HepG2 (cell line): ENCODE results near the gene NOP14. TPM values are rescaled to one million over a fixed set of nuclear protein-coding genes. Genes with fewer than 3 reads are reported as not detected.

ENCODE experiments used
- ARNT2 ChIP-seq: sonication (generic); formaldehyde crosslinking; IDR thresholded peaks from 2 replicates; pipeline ENCODE4 v1.8.0; 2022; ENCODE audit warnings: mild to moderate bottlenecking, low read depth, missing genetic modification reagents, moderate library complexity
- BHLHE40 ChIP-seq: IDR thresholded peaks from 2 replicates; pipeline ENCODE4 v1.6.1; 2011; ENCODE audit warnings: low read length, improper control_type of control experiment
- JUN ChIP-seq: sonication (generic); formaldehyde crosslinking; IDR thresholded peaks from 2 replicates; pipeline ENCODE4 v1.4.0; 2020; ENCODE audit warnings: mild to moderate bottlenecking, missing genetic modification reagents
- KMT2B ChIP-seq: IDR thresholded peaks from 2 replicates; pipeline ENCODE4 v1.6.1; 2016; ENCODE audit warnings: missing genetic modification reagents, missing compliant biosample characterization
- ZBTB7A ChIP-seq: sonication (generic); formaldehyde crosslinking; IDR thresholded peaks from 2 replicates; pipeline ENCODE4 v1.8.0; 2022; ENCODE audit warnings: mild to moderate bottlenecking, missing genetic modification reagents
- ZFX ChIP-seq: sonication (generic); formaldehyde crosslinking; IDR thresholded peaks from 2 replicates; pipeline ENCODE4 v1.4.0; 2020; ENCODE audit warnings: mild to moderate bottlenecking, low read depth, missing genetic modification reagents, moderate library complexity
- ZFYVE20 ChIP-seq: sonication (generic); formaldehyde crosslinking; IDR thresholded peaks from 2 replicates; pipeline ENCODE4 v1.8.0; 2023; ENCODE audit warnings: low read depth, mild to moderate bottlenecking, moderate library complexity, missing genetic modification reagents, borderline replicate concordance
- ZNF563 ChIP-seq: sonication (generic); formaldehyde crosslinking; IDR thresholded peaks from 2 replicates; pipeline ENCODE4 v1.8.0; 2022; ENCODE audit warnings: mild to moderate bottlenecking, moderate library complexity, missing genetic modification reagents
- ZNF615 ChIP-seq: sonication (generic); formaldehyde crosslinking; IDR thresholded peaks from 2 replicates; pipeline ENCODE4 v1.5.0; 2020; ENCODE audit warnings: mild to moderate bottlenecking, missing genetic modification reagents, borderline replicate concordance
- ZNF841 ChIP-seq: sonication (generic); formaldehyde crosslinking; IDR thresholded peaks from 2 replicates; pipeline ENCODE4 v1.8.1; 2023; ENCODE audit warnings: missing genetic modification reagents, borderline replicate concordance
- polyA plus RNA-seq, 8 experiments: library from polyadenylated mRNA; depleted of rRNA in 3 of 8; stranded (reverse) in 7 of 8; unstranded in 1 of 8; fragments of >200 nt; fragmentation: Illumina TruSeq in 4 of 8; extraction: Trizol in 4 of 8; gene quantifications; 2 replicates each; pipeline versions ENCODE4 v1.2.1 to v1.2.3, GENCODE V29; 2011 to 2016; ENCODE audit warnings: low read depth in 4 of 8, missing spikeins in 1 of 8, mixed read lengths in 1 of 8; ENCODE audit not compliant: insufficient read depth in 1 of 8
- total RNA-seq, 5 experiments: library from RNA; depleted of rRNA; stranded (reverse); fragments of >200 nt; fragmentation: Illumina TruSeq; extraction: Trizol; gene quantifications; 2 replicates each; pipeline ENCODE4 v1.2.3, GENCODE V29; 2016; ENCODE audit warnings: low read depth in 1 of 5
- TF ChIP-seq, protein P1 (sequence below), 2 experiments: sonication (generic) in 1 of 2; formaldehyde crosslinking in 1 of 2; IDR thresholded peaks; 2 replicates each; pipeline versions ENCODE4 v1.6.1 to v1.9.0; 2014 to 2022; ENCODE audit warnings: antibody characterized with exemption in 1 of 2, borderline replicate concordance in 1 of 2, inconsistent platforms in 1 of 2, low read depth in 1 of 2, missing genetic modification reagents in 1 of 2
- TF ChIP-seq, protein P2 (sequence below): sonication (generic); formaldehyde crosslinking; IDR thresholded peaks from 2 replicates; pipeline ENCODE4 v1.9.0; 2021; ENCODE audit warnings: missing genetic modification reagents, borderline replicate concordance
- TF ChIP-seq, protein P3 (sequence below): sonication (generic); formaldehyde crosslinking; IDR thresholded peaks from 2 replicates; pipeline ENCODE4 v1.8.0; 2022; ENCODE audit warnings: missing genetic modification reagents, mild to moderate bottlenecking, inconsistent platforms, borderline replicate concordance

NOP14 gene
- total and polyA plus RNA-seq, 2 of the 13 experiments (the other 11 are each of a cell fraction or from before 2014, with no cell fraction given): 6.9 to 47.9 TPM

DNA sequence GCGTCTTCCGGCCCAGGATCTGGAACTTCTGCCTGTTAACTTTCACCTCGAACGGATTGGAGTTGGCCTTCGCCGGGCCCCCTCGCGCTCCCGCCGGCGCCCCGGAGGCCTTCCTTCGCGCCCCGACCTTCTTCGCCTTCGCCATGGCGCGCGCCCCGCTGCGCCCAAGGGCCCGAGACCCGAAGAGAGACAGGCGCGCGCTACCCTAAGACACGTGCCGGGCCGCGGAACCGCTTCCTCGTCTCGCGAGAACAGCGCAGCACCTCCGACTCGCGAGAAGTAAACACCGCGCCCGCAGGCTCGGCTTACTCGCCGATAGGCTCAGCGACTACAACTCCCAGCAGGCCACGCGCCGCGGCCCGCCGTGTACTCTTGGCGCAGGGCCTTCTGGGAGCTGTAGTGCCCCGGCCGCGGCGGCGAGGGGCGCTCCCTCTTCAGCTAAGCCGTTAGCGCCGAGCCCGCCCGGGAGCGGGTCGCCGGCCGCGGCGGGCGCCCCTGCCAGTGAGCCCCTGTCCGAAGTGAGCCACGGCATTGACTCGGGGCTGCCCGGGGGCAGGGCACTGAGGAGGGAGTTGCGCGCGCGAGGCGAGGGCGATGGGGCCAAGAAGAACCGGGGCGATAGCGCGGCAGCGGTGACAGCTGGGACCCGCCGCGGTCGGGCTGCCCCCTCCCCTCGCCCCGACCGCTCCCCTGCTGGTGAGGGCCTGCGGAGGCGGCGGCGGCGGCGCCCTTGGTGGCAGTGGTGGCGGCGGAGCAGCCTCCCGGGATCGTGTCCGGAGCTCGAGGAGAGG lies at the start of gene NOP14, which contains the start of gene GRK4 (continued):
- TF ChIP-seq ZFYVE20 (peak; percentile 63; the same call in 1 of the 2 replicates), ZNF615 (CRISPR knock-in tag) (0 out of 2 replicates have a peak, but pooled peaks have one; percentile 79), ZFX (peak; percentile 99), ZNF841 (0 out of 2 replicates have a peak, but pooled peaks have one; percentile 70), BHLHE40 (peak; percentile 98), ZBTB7A (peak; percentile 92), ARNT2 (CRISPR knock-in tag) (peak; percentile 100), KMT2B (CRISPR knock-in tag) (peak; percentile 95), JUN (no peak; the same call in 1 of the 2 replicates), ZNF563 (CRISPR knock-in tag) (peak; percentile 96)
- TF ChIP-seq, protein P1, sequence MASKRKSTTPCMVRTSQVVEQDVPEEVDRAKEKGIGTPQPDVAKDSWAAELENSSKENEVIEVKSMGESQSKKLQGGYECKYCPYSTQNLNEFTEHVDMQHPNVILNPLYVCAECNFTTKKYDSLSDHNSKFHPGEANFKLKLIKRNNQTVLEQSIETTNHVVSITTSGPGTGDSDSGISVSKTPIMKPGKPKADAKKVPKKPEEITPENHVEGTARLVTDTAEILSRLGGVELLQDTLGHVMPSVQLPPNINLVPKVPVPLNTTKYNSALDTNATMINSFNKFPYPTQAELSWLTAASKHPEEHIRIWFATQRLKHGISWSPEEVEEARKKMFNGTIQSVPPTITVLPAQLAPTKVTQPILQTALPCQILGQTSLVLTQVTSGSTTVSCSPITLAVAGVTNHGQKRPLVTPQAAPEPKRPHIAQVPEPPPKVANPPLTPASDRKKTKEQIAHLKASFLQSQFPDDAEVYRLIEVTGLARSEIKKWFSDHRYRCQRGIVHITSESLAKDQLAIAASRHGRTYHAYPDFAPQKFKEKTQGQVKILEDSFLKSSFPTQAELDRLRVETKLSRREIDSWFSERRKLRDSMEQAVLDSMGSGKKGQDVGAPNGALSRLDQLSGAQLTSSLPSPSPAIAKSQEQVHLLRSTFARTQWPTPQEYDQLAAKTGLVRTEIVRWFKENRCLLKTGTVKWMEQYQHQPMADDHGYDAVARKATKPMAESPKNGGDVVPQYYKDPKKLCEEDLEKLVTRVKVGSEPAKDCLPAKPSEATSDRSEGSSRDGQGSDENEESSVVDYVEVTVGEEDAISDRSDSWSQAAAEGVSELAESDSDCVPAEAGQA (IDR thresholded peaks at IDR 0.05; ENCODE audit: low read depth): peak; percentile 76
- TF ChIP-seq, protein P1 (CRISPR knock-in tag; IDR thresholded peaks at IDR 0.05; ENCODE audit: borderline replicate concordance): peak; percentile 82; the same call in 1 of the 2 replicates
- TF ChIP-seq, protein P2, sequence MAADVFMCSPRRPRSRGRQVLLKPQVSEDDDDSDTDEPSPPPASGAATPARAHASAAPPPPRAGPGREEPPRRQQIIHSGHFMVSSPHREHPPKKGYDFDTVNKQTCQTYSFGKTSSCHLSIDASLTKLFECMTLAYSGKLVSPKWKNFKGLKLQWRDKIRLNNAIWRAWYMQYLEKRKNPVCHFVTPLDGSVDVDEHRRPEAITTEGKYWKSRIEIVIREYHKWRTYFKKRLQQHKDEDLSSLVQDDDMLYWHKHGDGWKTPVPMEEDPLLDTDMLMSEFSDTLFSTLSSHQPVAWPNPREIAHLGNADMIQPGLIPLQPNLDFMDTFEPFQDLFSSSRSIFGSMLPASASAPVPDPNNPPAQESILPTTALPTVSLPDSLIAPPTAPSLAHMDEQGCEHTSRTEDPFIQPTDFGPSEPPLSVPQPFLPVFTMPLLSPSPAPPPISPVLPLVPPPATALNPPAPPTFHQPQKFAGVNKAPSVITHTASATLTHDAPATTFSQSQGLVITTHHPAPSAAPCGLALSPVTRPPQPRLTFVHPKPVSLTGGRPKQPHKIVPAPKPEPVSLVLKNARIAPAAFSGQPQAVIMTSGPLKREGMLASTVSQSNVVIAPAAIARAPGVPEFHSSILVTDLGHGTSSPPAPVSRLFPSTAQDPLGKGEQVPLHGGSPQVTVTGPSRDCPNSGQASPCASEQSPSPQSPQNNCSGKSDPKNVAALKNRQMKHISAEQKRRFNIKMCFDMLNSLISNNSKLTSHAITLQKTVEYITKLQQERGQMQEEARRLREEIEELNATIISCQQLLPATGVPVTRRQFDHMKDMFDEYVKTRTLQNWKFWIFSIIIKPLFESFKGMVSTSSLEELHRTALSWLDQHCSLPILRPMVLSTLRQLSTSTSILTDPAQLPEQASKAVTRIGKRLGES (CRISPR knock-in tag): peak; percentile 16; the same call in 1 of the 2 replicates
- TF ChIP-seq, protein P3, sequence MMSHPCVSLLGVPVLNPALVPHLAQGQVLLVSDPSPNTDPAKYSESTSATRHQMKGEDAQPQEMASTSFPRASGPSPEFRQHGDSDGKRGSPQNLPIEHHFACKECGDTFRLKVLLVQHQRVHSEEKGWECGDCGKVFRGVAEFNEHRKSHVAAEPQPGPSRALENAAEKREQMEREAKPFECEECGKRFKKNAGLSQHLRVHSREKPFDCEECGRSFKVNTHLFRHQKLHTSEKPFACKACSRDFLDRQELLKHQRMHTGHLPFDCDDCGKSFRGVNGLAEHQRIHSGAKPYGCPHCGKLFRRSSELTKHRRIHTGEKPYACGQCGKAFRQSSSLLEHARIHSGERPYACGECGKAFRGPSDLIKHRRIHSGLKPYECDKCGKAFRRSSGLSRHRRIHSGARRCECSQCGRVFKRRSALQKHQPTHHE: peak; percentile 86; the same call in 1 of the 2 replicates
